Liver (tissue), 9 donors: Measurements from ENCODE around the gene RAD1. TPM values are rescaled to one million over a fixed set of nuclear protein-coding genes. Genes with fewer than 3 reads are reported as not detected.

Source experiments
- DNase-seq: peaks from one replicate; pipeline ENCODE4 v3.0.0-alpha.2; 2017; ENCODE audit warnings: low spot score
- H3K27ac ChIP-seq, 2 donors: one replicate each; pipeline ENCODE4 v1.7.0; 2013; ENCODE audit warnings: inconsistent platforms in 2 of 2, low read length in 2 of 2, control low read depth in 1 of 2, low read depth in 1 of 2, mild to moderate bottlenecking in 1 of 2
- H3K27me3 ChIP-seq, 4 donors: one replicate each; pipeline versions ENCODE4 v1.6.1 to v1.7.0; 2013; ENCODE audit warnings: low read length in 3 of 4, inconsistent platforms in 1 of 4, mild to moderate bottlenecking in 1 of 4, moderate library complexity in 1 of 4; ENCODE audit not compliant: control insufficient read depth in 4 of 4, insufficient read depth in 4 of 4
- H3K36me3 ChIP-seq, 4 donors: one replicate each; pipeline versions ENCODE4 v1.6.1 to v1.7.0; 2013; ENCODE audit warnings: low read length in 3 of 4, mild to moderate bottlenecking in 3 of 4, low read depth in 1 of 4, moderate library complexity in 1 of 4; ENCODE audit not compliant: control insufficient read depth in 4 of 4, insufficient read depth in 3 of 4
- H3K4me1 ChIP-seq, 4 donors: one replicate each; pipeline versions ENCODE4 v1.6.1 to v1.7.0; 2013; ENCODE audit warnings: low read length in 3 of 4, mild to moderate bottlenecking in 3 of 4, moderate library complexity in 1 of 4; ENCODE audit not compliant: control insufficient read depth in 4 of 4, insufficient read depth in 4 of 4
- H3K4me3 ChIP-seq, 3 donors: one replicate each; pipeline versions ENCODE4 v1.6.1 to v1.7.0; 2013; ENCODE audit warnings: low read length in 3 of 3, control low read depth in 1 of 3, low read depth in 1 of 3, mild to moderate bottlenecking in 1 of 3
- H3K9ac ChIP-seq, 2 donors: one replicate each; pipeline ENCODE4 v1.7.0; 2013; ENCODE audit warnings: low read length in 2 of 2, mild to moderate bottlenecking in 2 of 2, moderate library complexity in 2 of 2, control low read depth in 1 of 2, low read depth in 1 of 2
- H3K9me3 ChIP-seq, 4 donors: one replicate each; pipeline versions ENCODE4 v1.6.1 to v1.7.0; 2013; ENCODE audit warnings: low read length in 3 of 4; ENCODE audit not compliant: control insufficient read depth in 4 of 4
- CTCF ChIP-seq: fragments of 150-350 bp; IDR thresholded peaks from 2 replicates; pipeline ENCODE4 v1.5.1; 2017; ENCODE audit warnings: improper control_type of control experiment, low read depth, low read length; ENCODE audit not compliant: missing input control
- EGR1 ChIP-seq, 2 donors: IDR thresholded peaks; 2 replicates each; pipeline ENCODE4 v1.6.1; 2016 to 2018; ENCODE audit warnings: antibody characterized with exemption in 2 of 2, low read depth in 2 of 2
- FOXA1 ChIP-seq: IDR thresholded peaks from 2 replicates; pipeline ENCODE4 v1.6.1; 2016; ENCODE audit warnings: antibody characterized with exemption
- FOXA2 ChIP-seq: IDR thresholded peaks from 2 replicates; pipeline ENCODE4 v1.6.1; 2016; ENCODE audit warnings: antibody characterized with exemption
- GABPA ChIP-seq, 2 donors: IDR thresholded peaks in 1 of 2; conservative IDR thresholded peaks in 1 of 2; 2 replicates each; pipeline ENCODE4 v1.6.1; 2016; ENCODE audit warnings: antibody characterized with exemption in 2 of 2, mild to moderate bottlenecking in 1 of 2, moderate library complexity in 1 of 2
- HNF4A ChIP-seq, 2 donors: conservative IDR thresholded peaks; 2 replicates each; pipeline ENCODE4 v1.6.1; 2016; ENCODE audit warnings: antibody characterized with exemption in 2 of 2, mild to moderate bottlenecking in 2 of 2
- HNF4G ChIP-seq: IDR thresholded peaks from 2 replicates; pipeline ENCODE4 v1.6.1; 2016; ENCODE audit warnings: antibody characterized with exemption
- JUND ChIP-seq, 2 donors: IDR thresholded peaks; 2 replicates each; pipeline ENCODE4 v1.6.1; 2016; ENCODE audit warnings: antibody characterized with exemption in 2 of 2
- NR2F2 ChIP-seq: IDR thresholded peaks from 2 replicates; pipeline ENCODE4 v1.6.1; 2016; ENCODE audit warnings: antibody characterized with exemption
- RAD21 ChIP-seq, 2 donors: IDR thresholded peaks; 2 replicates each; pipeline ENCODE4 v1.6.1; 2016; ENCODE audit warnings: antibody characterized with exemption in 2 of 2, mild to moderate bottlenecking in 2 of 2
- RXRA ChIP-seq, 2 donors: IDR thresholded peaks; 2 replicates each; pipeline ENCODE4 v1.6.1; 2017 to 2018; ENCODE audit warnings: antibody characterized with exemption in 2 of 2, mild to moderate bottlenecking in 1 of 2
- TAF1 ChIP-seq: conservative IDR thresholded peaks from 2 replicates; pipeline ENCODE4 v1.6.1; 2016; ENCODE audit warnings: antibody characterized with exemption, mild to moderate bottlenecking
- YY1 ChIP-seq: IDR thresholded peaks from 2 replicates; pipeline ENCODE4 v1.6.1; 2016; ENCODE audit warnings: antibody characterized with exemption, mild to moderate bottlenecking
- ZBTB33 ChIP-seq: IDR thresholded peaks from 2 replicates; pipeline ENCODE4 v1.6.1; 2016; ENCODE audit warnings: antibody characterized with exemption
- WGBS: extraction: QIAGEN DNeasy Blood & Tissue Kit; methylation state at CpG from one replicate; pipeline ENCODE4 v1.1.7; 2013; 5-methylcytosine and 5-hydroxymethylcytosine counted together
- polyA plus RNA-seq, 2 donors: library from polyadenylated mRNA; stranded (reverse) in 1 of 2; unstranded in 1 of 2; fragments of 200-250 nt in 1 of 2; fragments of >200 nt in 1 of 2; fragmentation: Nextera tagmentation in 1 of 2; extraction: Ambion mirVana in 1 of 2; gene quantifications; one replicate each; pipeline versions ENCODE4 v1.2.1 to v1.2.3, GENCODE V29; 2013 to 2015
- total RNA-seq, 2 donors: library from RNA; depleted of rRNA; stranded (reverse); fragments of >200 nt; gene quantifications; one replicate each; pipeline ENCODE4 v1.2.3, GENCODE V29; 2014
- TF ChIP-seq, protein P1 (sequence below): IDR thresholded peaks from 2 replicates; pipeline ENCODE4 v1.6.1; 2016; ENCODE audit warnings: antibody characterized with exemption
- TF ChIP-seq, protein P2 (sequence below): IDR thresholded peaks from 2 replicates; pipeline ENCODE4 v1.6.1; 2016; ENCODE audit warnings: antibody characterized with exemption, mild to moderate bottlenecking
- TF ChIP-seq, protein P3 (sequence below): IDR thresholded peaks from 2 replicates; pipeline ENCODE4 v1.6.1; 2016; ENCODE audit warnings: antibody characterized with exemption
- donor health status: healthy.
- donor health status: healthy.
- donor health status: healthy.
- donor health status: healthy.
- donor health status: healthy.

RAD1 gene
- total and polyA plus RNA-seq, 4 donors = 7.2 to 17.5 (median 9.2) TPM

DNA sequence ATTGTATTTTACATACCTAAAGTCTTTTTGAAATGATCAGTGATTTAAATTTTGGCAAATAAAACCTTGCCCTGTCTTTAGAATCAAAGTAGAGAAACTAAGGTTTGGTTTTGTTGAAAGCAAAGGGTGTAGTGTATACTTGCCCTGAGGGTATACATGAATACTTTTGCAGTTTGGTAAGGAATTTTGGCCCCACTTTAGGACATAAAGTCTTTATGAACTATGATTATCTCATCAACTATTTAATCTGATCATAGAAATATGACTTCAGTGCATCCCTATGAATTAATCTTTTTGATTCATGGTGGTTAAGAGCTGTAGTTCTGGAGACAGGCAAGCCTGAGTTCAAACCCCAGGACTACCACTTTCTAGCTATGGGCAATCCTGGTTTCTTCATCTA, 17.7 kb downstream of the RAD1 start:
- Histone ChIP-seq H3K9me3 (no peaks in the 10 kb centered on the region), H3K36me3 (no peaks in the 10 kb centered on the region), H3K27ac (no peak overlapping the region), H3K27me3 (no peaks in the 10 kb centered on the region), H3K4me3 (no peak overlapping the region), H3K9ac (no peak overlapping the region), H3K4me1 (no peaks in the 10 kb centered on the region)
- no peak for TF ChIP-seq HNF4G
- no peak for TF ChIP-seq TAF1
- TF ChIP-seq FOXA2 = no peak
- no peak for TF ChIP-seq YY1
- TF ChIP-seq RXRA (IDR thresholded peaks at IDR 0.05) = no peak
- no peak for DNase-seq

GRCh38 chr5:34895641-34896419, 19.5 kb downstream of the RAD1 start:
- no peaks in the 10 kb centered on the region for H3K36me3 ChIP-seq
- WGBS = 89% methylated on average over 2 of the region's 2 CpGs
- no peak for TF ChIP-seq CTCF
- TF ChIP-seq ZBTB33 = no peak
- TF ChIP-seq NR2F2 = no peak
- TF ChIP-seq, protein P1, sequence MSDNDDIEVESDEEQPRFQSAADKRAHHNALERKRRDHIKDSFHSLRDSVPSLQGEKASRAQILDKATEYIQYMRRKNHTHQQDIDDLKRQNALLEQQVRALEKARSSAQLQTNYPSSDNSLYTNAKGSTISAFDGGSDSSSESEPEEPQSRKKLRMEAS = no peak
- TF ChIP-seq FOXA2 = no peak
- TF ChIP-seq TAF1 = no peak
- TF ChIP-seq YY1 = no peak
- no peak for TF ChIP-seq RAD21 (IDR thresholded peaks at IDR 0.05)
- TF ChIP-seq, protein P2, sequence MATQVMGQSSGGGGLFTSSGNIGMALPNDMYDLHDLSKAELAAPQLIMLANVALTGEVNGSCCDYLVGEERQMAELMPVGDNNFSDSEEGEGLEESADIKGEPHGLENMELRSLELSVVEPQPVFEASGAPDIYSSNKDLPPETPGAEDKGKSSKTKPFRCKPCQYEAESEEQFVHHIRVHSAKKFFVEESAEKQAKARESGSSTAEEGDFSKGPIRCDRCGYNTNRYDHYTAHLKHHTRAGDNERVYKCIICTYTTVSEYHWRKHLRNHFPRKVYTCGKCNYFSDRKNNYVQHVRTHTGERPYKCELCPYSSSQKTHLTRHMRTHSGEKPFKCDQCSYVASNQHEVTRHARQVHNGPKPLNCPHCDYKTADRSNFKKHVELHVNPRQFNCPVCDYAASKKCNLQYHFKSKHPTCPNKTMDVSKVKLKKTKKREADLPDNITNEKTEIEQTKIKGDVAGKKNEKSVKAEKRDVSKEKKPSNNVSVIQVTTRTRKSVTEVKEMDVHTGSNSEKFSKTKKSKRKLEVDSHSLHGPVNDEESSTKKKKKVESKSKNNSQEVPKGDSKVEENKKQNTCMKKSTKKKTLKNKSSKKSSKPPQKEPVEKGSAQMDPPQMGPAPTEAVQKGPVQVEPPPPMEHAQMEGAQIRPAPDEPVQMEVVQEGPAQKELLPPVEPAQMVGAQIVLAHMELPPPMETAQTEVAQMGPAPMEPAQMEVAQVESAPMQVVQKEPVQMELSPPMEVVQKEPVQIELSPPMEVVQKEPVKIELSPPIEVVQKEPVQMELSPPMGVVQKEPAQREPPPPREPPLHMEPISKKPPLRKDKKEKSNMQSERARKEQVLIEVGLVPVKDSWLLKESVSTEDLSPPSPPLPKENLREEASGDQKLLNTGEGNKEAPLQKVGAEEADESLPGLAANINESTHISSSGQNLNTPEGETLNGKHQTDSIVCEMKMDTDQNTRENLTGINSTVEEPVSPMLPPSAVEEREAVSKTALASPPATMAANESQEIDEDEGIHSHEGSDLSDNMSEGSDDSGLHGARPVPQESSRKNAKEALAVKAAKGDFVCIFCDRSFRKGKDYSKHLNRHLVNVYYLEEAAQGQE = no peak
- TF ChIP-seq RXRA (IDR thresholded peaks at IDR 0.05) = no peak
- TF ChIP-seq GABPA (IDR thresholded peaks at IDR 0.05 in 1 of 2, conservative IDR thresholded peaks at IDR 0.05 in 1 of 2) = no peak
- TF ChIP-seq EGR1 (IDR thresholded peaks at IDR 0.05; ENCODE audit: low read depth in 2 of 2) = no peak
- TF ChIP-seq, protein P3, sequence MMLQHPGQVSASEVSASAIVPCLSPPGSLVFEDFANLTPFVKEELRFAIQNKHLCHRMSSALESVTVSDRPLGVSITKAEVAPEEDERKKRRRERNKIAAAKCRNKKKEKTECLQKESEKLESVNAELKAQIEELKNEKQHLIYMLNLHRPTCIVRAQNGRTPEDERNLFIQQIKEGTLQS = no peak
- TF ChIP-seq FOXA1 = no peak
- no peak for TF ChIP-seq HNF4A (conservative IDR thresholded peaks at IDR 0.05)
- no peak for TF ChIP-seq HNF4G
- TF ChIP-seq JUND (IDR thresholded peaks at IDR 0.05) = no peak
- no peak overlapping the region for H3K9ac ChIP-seq
- no peaks in the 10 kb centered on the region for H3K4me1 ChIP-seq
- no peak overlapping the region for H3K27ac ChIP-seq
- H3K4me3 ChIP-seq = no peak overlapping the region
- no peaks in the 10 kb centered on the region for H3K9me3 ChIP-seq
- DNase-seq = no peak
- H3K27me3 ChIP-seq = no peaks in the 10 kb centered on the region
